GM18505 (cell line): Measurements from ENCODE around the gene HMGN3.

Experiments used
- ATAC-seq: cut with Tn5 transposase; IDR thresholded peaks from one replicate; pipeline ENCODE4 v1.9.1; 2021; ENCODE audit not compliant: unreplicated experiment
- POLR2A ChIP-seq: IDR thresholded peaks from 4 replicates; pipeline ENCODE4 v1.6.1; 2011; ENCODE audit warnings: borderline replicate concordance; ENCODE audit not compliant: insufficient read depth, insufficient read length; ENCODE audit errors: extremely low read depth

Gene HMGN3

DNA sequence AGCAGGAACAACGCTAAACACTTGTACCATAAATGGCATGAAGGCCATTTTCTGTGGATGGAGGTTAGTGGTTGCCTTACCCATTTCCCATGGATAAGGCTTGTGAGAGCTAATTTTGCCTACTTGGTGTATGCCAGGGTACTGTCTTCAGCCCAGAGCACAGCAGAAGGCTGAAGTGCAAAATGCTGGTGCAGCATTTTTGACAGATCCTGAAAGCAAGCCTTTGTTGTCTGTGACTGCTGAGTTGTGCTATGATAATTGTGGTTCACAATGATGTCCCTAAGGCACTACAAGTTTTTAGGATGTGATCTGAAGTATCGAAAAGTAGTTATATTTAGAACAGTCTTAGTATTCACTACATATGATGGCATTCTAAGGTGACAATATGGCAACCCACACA is 14.7 kb upstream of the HMGN3 start:
- no peak for ATAC-seq
- no peak for TF ChIP-seq POLR2A

DNA sequence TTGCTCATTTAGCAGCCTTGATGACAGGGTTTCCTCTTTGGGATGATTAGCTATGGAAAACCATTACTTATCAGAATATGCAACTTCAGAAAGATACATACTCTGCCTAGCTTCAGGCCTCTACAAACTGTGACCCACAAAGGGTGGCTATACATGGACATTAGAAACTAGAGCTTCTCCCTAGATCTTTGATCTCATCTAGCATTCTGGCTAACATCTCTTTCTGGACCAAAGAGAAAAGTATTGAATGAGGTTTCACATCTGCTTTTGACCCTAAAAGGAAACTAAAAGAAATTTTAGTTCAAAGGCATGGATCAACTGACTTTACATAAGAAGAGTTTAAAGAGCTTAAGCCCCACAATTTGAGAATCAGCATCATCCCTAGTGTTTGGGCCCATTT is 12.4 kb upstream of the HMGN3 start:
- peak; percentile 68 for ATAC-seq
- no peak for TF ChIP-seq POLR2A

DNA sequence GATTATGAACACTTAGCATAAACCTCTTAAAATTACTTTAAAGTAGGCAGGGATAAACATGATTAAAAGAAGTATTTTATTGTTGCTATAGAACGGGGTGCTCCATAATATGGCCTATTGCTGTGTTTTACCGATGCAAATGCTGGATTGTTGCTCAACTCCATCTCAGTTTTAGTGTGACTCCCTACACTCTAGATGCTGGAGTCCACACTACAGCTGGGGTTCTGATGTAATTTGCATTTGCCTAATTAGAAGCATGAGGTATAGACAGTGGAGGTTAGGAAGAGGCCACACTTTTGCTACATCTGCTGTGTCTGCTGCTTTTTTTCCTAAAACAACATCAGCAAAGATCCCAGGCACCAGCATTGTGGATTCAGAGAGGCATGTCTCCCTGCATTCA is 6.7 kb upstream of the HMGN3 start:
- no peak for ATAC-seq
- TF ChIP-seq POLR2A = no peak

DNA sequence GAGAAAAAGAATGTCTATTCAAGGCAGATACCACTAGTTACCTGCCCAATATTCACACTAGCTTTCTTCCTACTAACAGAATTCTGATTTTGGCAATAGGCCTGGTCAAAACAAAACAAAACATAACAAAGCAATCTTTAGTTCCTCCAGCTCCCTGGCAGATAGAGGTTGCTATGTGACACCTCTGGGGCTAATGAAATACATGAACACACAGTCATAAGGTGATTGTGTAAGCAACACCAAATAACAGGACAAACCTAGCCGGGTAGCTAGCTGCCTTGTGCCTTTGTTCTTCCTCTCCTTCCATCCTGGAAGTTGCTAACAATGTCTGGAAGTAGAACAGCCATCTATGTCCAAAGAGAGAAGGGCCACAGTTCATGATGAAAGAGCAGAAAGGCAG is 6.0 kb upstream of the HMGN3 start:
- peak; percentile 42 for ATAC-seq

GRCh38 chr6:79239536-79240168 is 5.2 kb upstream of the HMGN3 start:
- TF ChIP-seq POLR2A = no peak

More for the DNA sequence above, 6.0 kb upstream of the HMGN3 start:
- TF ChIP-seq POLR2A = no peak

DNA sequence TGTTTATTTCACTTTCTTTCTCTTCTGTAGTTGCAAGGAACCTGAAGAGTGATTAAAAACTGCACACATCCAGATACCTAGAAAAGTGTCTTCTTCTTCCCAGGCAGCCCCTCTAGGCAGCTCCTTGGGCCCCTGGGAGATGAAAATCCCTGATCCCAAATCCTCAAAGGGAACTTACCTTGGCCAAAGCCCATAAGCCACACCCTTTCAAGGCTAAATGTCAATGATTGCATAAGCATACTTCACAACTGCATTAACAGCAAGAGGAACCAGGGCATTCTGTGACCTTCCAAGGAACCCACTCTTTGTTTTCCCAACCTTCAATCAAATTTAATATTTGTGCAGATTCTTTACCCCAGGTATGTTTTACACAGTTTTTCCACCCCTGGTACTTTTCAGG is 4.4 kb upstream of the HMGN3 start:
- TF ChIP-seq POLR2A = no peak
- ATAC-seq = no peak

More at GRCh38 chr6:79239536-79240168, 5.2 kb upstream of the HMGN3 start:
- ATAC-seq = peak; percentile 50

DNA sequence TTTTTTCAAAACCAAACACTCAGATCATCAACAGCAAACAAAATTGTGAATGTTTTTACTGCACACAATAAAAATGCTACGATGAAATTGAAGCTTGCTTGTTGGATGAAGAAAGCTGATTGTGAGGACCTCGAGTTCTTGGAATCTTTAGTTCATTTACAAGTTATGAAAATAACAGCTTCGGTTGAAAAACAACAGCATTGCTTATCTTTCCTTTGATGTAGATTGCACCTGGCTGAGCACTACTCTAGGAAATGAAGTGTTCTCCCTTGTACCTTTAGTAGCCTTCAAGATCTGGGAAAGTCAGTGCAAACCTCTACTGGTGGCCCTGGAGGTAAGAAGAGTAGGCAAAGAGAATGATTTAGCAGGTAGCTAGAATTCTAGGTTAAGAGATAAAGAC is 2.2 kb upstream of the HMGN3 start:
- ATAC-seq = no peak
- no peak for TF ChIP-seq POLR2A

DNA sequence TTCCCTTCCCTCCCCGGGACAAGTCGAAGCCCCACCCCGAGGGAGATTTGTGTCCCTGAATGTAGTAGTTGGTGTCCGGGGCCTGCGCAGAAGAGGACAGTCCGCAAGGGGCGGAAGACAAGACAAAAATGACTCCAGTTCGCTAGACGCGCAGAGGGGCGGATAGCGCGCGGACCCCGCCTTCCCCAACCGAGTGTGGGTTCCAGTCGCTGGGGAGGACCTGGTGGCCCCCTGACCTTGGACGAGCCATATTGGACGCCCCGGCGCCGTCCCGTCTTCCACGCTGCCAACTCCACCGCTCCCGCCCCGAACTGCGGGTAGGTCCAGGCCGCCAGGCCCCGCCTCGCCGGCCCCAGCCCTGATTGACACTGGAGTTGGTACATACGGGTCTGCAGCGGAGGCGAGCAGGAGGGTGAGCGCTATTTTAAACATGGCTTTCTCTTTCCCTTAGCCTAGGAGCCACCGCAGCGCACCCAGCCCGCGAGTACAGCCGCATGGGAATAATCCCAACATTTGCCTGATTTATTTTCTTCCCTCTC is 802 bp downstream of the HMGN3 start:
- TF ChIP-seq POLR2A = peak; percentile 74

GRCh38 chr6:79232696-79233462 is 1.6 kb downstream of the HMGN3 start:
- TF ChIP-seq POLR2A = no peak
- ATAC-seq = no peak

More for the DNA sequence above, 802 bp downstream of the HMGN3 start:
- peak; percentile 63 for ATAC-seq

DNA sequence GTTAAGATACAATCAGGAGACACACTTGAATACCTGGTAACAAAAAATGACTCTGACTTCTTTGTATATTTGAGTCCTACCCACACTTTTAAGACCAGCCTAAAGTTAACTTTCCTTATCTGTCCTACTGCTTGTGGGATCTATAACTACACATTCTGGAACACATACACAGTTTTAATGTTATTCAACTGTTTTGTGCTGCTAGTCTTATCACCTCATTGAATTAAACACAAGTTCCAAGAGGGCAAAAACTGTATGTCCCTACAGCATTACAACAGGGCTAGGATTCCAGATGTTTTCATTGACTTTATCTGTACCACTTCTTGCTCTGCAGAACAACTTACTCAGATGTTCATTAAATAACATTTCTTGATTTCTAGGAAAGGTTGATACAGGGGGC is 2.8 kb downstream of the HMGN3 start:
- TF ChIP-seq POLR2A = no peak
- ATAC-seq = no peak

GRCh38 chr6:79231101-79231500 is 3.4 kb downstream of the HMGN3 start:
- no peak for ATAC-seq
- TF ChIP-seq POLR2A = no peak

DNA sequence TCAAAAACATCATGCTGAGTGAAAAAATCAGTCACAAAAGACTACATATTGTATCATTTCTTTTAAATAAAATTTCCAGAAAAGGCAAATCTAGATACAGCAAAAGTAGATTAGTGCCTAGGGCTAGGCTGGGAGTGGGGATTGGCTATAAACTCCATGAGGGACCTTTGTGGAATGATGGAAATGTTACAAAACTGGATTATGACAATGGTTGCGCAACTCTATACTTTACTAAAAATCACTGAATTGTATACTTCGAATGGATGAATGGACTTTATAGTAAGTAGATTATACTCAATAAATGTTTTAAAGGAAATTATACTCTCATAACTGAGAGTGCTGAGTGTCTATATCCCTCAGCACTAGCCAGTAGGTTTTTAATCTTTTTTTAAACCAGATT is 4.3 kb downstream of the HMGN3 start:
- ATAC-seq = no peak
- TF ChIP-seq POLR2A = no peak

- ATAC-seq = no peak
- no peak for TF ChIP-seq POLR2A
These were observed 7.0 kb downstream of the HMGN3 start for GRCh38 chr6:79227445-79227844.

DNA sequence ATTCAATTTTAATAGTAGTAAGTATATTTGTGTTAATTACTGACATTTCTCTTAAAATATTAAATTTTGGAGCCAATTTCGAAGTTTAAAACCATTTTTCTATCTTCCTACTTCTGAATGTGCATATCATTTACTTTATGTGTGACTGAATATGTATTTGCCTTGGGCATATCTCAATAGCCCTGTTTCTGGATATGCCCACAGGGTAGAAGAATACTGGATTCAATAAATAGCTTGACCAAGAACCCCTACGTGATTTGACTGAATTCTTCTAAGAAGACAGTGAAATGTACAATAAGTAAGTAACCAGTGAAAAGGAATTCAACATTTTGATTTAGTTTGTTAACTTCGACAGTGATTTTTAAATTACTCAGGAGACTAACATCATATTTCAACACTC is 7.8 kb downstream of the HMGN3 start:
- ATAC-seq = no peak
- no peak for TF ChIP-seq POLR2A

DNA sequence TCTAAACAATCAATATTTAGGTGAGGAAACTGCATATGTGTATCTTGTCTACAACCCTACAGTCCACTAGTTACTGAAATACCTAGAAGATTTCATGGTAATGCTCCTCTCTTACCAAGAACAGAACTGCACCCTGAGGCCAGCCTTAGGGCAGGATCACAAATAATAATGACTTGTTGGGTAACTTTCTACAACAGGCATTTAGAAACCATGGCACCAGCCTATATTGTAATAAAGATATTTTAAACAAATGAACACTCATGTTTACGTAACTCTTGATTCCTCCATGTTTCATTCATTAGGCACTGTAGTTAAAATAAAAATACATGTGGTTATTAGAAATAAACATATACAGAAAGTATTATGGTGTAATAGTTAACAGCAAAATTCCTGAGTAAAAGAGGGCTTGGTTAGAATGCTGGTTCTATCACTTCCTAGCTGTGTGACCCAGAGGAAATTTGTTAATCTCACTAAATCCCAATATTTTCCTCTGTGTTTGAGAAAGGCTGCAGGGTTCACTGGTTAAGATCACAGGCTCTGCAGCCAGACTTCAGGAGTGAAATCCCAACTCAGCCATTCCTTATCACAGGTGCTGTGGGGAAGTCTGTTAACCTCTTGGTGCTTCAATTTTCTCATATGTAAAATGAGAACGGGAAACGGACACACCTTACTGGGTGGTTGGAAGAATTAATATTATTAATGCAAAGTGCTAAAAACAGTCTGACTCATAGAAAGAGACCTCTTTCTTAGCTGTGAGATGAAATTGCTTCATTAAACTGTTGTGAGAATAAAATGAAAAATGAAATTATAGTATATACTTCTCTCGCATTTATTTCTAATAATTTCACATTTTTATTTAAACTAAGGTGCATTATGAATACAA is 8.5 kb downstream of the HMGN3 start:
- no peak for ATAC-seq

More for the DNA sequence above, 8.5 kb downstream of the HMGN3 start:
- no peak for TF ChIP-seq POLR2A
